HG02571 (cell line): ENCODE measurements around the gene CELA1.

Experiments
- ATAC-seq: cut with Tn5 transposase; IDR thresholded peaks from one replicate; pipeline ENCODE4 v1.9.1; 2021; ENCODE audit warnings: mild to moderate bottlenecking, moderate library complexity; ENCODE audit not compliant: unreplicated experiment

The CELA1 gene

GRCh38 chr12:51346581-51346980 lies at the start of gene CELA1:
Gene CELA1, minus strand, starts transcription at chr12:51346679. Its CDS starts 41 bp downstream, at chr12:51346638.
- no peak for ATAC-seq

DNA sequence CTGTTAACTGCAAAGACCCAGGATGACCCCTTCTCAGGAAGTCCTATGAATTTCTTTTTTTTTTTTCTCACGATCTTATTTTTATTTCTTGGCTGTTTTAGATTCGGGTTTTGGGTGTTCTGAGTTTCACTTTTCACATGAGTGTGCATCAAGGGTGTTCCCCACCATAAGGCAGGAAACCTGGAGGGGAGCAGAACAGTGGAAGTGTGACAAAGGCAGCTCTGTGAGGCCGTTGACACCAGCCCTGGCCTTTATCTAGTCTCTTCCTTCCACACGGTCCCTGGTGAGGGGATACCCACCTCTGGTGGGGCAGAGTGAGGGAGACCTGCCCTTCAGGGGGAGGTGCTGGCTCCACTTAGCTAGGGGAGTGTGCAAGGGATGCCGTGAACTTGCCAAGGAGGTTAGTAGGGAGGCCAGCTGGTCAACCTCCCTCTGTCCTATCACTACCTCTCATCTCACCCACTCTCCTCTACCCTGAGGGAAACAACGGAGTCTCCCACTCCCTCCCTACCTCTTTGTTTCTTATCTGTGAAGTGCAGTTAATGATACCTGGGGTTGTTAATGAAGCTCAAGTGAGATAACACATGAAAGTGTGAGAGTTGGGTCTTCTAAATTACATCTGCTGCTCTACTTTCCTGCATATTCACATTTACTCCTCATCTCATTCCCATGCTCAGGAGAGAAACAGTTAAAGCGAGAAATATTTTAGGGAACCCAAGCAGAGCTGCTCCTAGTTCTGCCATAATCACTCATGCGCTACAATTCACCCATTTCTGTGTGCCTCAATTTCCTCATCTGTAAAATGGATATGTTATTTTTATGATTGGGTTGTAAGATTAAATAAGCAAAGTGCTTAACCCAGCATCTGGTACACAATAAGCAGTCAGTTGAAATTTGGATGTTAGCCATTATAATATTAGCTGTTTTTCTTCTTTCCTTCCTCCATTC lies 49.1 kb upstream of the CELA1 start:
- ATAC-seq: no peak

- ATAC-seq: no peak
Measured at GRCh38 chr12:51393676-51394545, 47.4 kb upstream of the CELA1 start.

DNA sequence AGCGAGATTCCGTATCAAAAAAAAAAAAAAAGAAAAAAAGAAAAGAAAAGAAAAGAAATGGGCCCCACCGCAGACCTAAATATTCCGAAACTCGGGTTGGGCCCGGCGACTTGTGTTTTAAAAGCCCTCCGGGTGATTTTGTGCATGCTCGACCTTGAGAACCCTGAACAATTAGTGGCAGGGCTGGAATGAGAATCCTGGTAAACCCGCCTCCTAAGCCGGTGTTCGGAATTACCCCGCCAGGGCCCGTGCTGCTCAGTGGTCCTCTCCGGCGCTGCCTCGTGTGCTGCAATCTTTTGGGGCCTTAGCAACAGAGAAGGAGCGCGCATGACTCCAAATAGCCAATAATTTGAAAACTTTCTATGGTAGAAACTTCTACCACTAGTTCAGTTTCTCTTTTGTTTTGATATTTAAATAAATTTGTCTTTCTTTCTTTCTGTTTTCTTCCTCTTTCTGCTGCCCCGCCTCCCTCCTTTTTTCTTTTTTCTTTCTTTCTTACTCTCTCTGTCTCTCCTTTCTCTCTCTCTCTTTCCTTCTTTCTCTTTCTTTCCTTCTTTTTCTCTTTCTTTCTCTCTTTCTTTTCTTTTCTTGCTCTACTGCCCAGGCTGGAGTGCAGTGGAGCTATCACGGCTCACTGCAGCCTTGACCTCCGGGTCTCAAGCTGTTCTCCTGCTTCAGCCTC lies 46.2 kb upstream of the CELA1 start:
- peak; percentile 29 for ATAC-seq

DNA sequence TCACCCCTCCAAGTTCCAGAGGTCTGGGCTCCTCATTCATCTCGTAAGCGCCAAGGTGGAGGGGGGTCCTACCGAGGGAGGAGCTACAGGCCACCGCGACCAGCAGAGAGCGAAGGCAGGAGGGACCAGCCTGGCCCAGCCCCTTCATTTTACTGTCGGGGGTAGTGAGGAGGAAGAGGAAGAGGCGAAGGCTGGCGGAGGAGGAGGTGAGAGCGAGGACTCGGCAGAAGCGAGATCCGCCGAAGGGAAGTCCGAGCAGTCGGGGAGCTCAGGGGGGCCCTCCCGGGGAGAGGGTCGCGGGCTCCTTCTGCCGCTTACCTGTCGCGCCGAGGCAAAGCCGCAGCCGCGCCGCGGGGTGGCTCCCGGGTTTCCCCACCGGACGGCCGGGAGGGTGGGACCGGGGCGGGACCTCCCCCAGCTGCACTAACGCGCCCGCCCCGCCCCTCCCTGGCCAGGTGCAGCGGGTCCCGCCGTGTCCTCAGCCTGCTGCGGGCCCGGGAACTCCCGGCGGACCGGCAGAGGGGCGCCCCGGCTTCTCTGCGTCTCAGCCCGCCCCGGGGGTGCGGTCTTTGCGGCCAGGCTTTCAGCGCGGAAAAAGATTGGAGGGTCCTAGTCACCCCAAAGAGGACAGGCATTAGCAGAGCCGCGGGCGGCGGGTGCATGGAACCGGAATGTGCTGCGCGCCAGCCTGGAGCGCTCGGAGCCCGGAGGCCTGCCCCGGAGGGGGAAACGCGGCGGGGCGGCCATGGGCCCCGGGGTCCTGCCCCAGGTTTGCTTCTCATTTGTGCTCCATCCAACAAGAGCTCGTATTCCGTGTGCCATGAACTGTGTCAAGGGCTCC lies 45.0 kb upstream of the CELA1 start, which contains the start of gene GALNT6:
Gene GALNT6 (minus strand): TSS at position 124 of the 841 bp plus-strand sequence. CDS start 11,625 bp downstream, outside the sequence.
- ATAC-seq: peak; percentile 42

- peak; percentile 9 for ATAC-seq
Measured at GRCh38 chr12:51390891-51391282, 44.4 kb upstream of the CELA1 start.

- ATAC-seq: no peak
Measured at GRCh38 chr12:51390457-51390856, 44.0 kb upstream of the CELA1 start.

DNA sequence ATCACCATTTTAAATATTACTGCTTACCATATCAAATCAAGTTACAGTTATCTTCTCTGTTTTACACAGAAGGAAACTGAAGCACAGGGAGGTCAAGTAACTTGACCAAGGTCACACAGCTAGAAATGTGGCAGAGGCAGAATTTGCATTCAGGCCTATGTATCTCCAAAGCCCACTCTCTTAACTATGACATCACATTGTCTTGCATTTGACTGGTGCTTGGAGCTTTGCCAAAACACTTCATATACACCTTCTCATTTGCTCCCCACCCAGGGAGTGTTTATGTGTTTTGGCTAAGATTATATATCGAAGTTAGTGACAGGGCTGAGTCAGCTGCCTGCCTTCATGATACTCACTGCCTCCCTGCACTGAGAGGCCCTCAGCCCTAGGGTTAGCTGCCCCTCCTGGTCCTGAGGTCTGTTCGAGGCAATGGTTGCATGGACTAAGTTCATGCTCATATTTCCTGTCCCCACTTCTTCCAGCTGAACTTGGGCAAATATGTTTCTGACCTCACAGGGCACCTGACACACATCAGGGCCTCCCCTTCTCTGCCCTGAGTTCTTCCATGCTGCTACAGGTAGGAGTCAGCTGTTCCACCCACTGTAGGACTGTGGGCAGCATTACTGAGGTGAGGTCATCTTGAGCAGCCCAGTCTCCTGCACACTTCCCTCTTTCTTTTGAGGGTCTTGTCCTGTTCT lies 43.0 kb upstream of the CELA1 start:
- no peak for ATAC-seq

DNA sequence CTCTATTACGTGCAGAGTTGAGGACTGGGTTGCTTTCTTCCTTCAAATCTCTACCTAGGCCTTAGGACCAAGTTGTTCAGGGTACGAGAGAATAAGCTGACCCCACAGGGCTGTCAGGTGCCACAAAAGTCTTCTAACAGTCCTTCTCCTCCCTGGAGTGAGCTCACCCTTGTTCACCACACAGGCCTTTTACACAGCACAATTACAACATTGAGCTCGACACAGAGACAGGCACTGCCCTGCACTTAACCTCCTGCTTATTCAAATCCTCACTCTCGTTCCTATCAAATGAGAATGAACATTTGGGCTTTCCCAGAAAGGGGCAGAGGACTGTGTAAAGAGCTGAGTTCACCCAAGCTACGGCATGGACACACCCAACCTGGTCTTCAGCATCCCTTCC lies 42.4 kb upstream of the CELA1 start:
- ATAC-seq: no peak

GRCh38 chr12:51388069-51388799 lies 41.8 kb upstream of the CELA1 start:
- no peak for ATAC-seq

GRCh38 chr12:51386351-51386750 lies 39.9 kb upstream of the CELA1 start:
- no peak for ATAC-seq

DNA sequence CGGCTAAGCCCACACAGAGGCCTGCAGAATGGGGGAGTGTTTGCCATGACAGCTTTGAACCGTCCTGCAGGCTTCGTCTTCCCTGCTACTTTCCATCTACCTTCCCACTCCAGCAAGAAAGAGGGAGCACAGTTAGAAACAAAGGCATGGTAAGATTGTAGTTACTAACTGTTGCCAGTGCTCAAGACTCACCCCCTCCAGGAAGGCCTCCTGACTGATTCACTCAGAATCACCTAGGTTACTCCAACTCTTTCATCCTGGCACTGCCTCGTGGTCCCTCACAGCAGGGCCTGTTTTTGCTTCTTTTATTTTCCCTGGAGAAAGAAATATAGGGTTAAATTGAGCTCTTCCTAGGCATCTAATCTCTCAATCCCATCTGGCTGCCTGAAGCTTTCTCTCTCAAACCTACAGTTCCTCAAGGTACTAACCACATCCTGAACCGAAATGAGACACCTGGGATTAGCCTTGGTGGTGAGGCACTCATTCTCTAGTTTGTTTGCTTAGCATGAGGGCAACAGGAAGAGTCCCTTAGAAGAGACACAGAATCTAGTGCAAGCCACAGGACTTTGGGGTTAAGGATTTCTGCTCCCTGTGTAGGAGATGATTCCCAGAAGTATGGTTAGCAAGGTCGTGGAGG lies 36.9 kb upstream of the CELA1 start:
- no peak for ATAC-seq

GRCh38 chr12:51382173-51382572 lies 35.7 kb upstream of the CELA1 start:
- no peak for ATAC-seq

DNA sequence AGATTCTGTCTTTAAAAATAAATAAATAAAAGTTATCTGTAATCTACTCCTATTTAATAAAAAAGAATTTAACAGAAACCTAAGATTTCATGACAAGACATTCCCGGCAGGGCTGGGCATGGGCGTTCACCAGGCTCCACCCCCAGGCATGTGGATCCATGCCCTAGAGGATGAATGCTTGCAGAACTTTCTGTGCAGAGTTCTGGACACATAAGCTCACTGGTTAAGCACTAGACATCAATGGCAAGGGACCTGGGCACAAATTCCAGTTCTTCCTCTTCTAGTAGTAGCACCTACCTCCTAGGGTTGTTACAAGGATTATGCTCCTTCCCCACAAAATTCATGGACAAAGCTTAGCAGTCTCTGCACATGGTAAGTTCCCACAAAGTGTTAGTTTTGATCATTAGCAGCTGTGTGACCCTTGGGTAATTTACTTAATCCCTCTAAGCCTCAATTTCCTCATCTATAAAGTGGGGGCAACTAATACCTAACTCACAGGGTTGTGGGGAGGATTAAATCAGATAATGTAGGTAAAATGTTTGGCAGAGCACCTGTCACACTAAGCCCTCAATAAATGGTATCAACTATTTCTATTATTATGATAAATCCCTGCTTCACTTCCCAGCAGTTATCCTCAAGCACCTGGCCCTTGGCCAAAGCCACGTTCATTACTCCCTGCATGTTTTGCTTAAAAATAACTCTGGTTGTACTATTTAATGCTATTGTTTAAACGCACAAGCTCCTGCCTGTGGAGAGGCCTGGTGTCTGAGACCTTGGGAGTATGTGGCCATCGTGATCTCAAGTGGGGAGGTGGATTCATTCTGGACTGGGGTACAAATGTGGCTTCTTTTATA lies 35.0 kb upstream of the CELA1 start:
- ATAC-seq: no peak

GRCh38 chr12:51379571-51379970 lies 33.1 kb upstream of the CELA1 start:
- ATAC-seq: no peak

- ATAC-seq: no peak
Measured at GRCh38 chr12:51378749-51379148, 32.3 kb upstream of the CELA1 start.
